Measurements from ENCODE around the gene RNLS.
A peak's percentile ranks its signal among the peaks of the same experiment; 100 is the strongest.
"Not testable (repeated sequence)": the region's sequence is repeated elsewhere in the genome, so short reads cannot be mapped to it uniquely, and the experiment has no call there.

RNLS gene

GRCh38 chr10:88343761-88344484 is 239.2 kb downstream of the RNLS start:
- peak; percentile 42 for DNase-seq (ENCODE audit: low spot score)

GRCh38 chr10:88342733-88343310 is 240.3 kb downstream of the RNLS start:
- DNase-seq (ENCODE audit: low spot score): no peak

- DNase-seq (ENCODE audit: low spot score): no peak
Measured at GRCh38 chr10:88337134-88337533, 246.0 kb downstream of the RNLS start.

- no peak for DNase-seq (ENCODE audit: low spot score)
Measured at GRCh38 chr10:88336334-88336733, 246.8 kb downstream of the RNLS start.

GRCh38 chr10:88333248-88333630 is 249.9 kb downstream of the RNLS start:
- DNase-seq (ENCODE audit: low spot score): no peak

GRCh38 chr10:88332503-88333247 is 250.4 kb downstream of the RNLS start:
- no peak for DNase-seq (ENCODE audit: low spot score)

- no peak for DNase-seq (ENCODE audit: low spot score)
Measured at GRCh38 chr10:88330174-88330573, 252.9 kb downstream of the RNLS start.

GRCh38 chr10:88322324-88323063 is 260.6 kb downstream of the RNLS start:
- DNase-seq (ENCODE audit: low spot score): no peak

- DNase-seq (ENCODE audit: low spot score): no peak
Measured at GRCh38 chr10:88319960-88320517, 263.1 kb downstream of the RNLS start.

- DNase-seq (ENCODE audit: low spot score): no peak
Measured at GRCh38 chr10:88318803-88319202, 264.3 kb downstream of the RNLS start.

GRCh38 chr10:88317099-88317498 is 266.0 kb downstream of the RNLS start:
- DNase-seq (ENCODE audit: low spot score): no peak

GRCh38 chr10:88316292-88316861 is 266.7 kb downstream of the RNLS start:
- no peak for DNase-seq (ENCODE audit: low spot score)

GRCh38 chr10:88315755-88316154 is 267.4 kb downstream of the RNLS start:
- no peak for DNase-seq (ENCODE audit: low spot score)

GRCh38 chr10:88314362-88314761 is 268.8 kb downstream of the RNLS start:
- DNase-seq (ENCODE audit: low spot score): no peak

GRCh38 chr10:88313878-88314277 is 269.2 kb downstream of the RNLS start:
- no peak for DNase-seq (ENCODE audit: low spot score)

GRCh38 chr10:88312855-88313254 is 270.3 kb downstream of the RNLS start:
- DNase-seq (ENCODE audit: low spot score): no peak

GRCh38 chr10:88311264-88311663 is 271.9 kb downstream of the RNLS start:
- DNase-seq (ENCODE audit: low spot score): no peak

- DNase-seq (ENCODE audit: low spot score): no peak
Measured at GRCh38 chr10:88309365-88309764, 273.8 kb downstream of the RNLS start.

GRCh38 chr10:88308361-88308760 is 274.8 kb downstream of the RNLS start:
- DNase-seq (ENCODE audit: low spot score): not testable (repeated sequence)

GRCh38 chr10:88299787-88300186 is 283.3 kb downstream of the RNLS start:
- DNase-seq (ENCODE audit: low spot score): no peak

- no peak for DNase-seq (ENCODE audit: low spot score)
Measured at GRCh38 chr10:88297103-88297502, 286.0 kb downstream of the RNLS start.
